ENCODE data around the gene SCNN1A.

GRCh38 chr12:6386491-6386890, 11.1 kb upstream of the SCNN1A start:
- no peak for TF ChIP-seq CTCF (IDR thresholded peaks at IDR 0.05; ENCODE audit: low read length)
- no peak for TF ChIP-seq EZH2 (optimal IDR thresholded peaks at IDR 0.05; ENCODE audit: low read depth, low read length)

Data from MM.1S (cell line).